GM12878 (cell line): ENCODE data around the gene LYPLA2. TPM values are rescaled to one million over a fixed set of nuclear protein-coding genes. Genes with fewer than 3 reads are reported as not detected.

Experiments used
- CEBPZ ChIP-seq: fragments of 150-350 bp; IDR thresholded peaks from 2 replicates; pipeline ENCODE4 v1.6.1; 2016; ENCODE audit warnings: low read depth, low read length
- DPF2 ChIP-seq: fragments of 450-650 bp; IDR thresholded peaks from 2 replicates; pipeline ENCODE4 v1.6.1; 2017; ENCODE audit warnings: mild to moderate bottlenecking
- E2F8 ChIP-seq: fragments of 450-650 bp; IDR thresholded peaks from 2 replicates; pipeline ENCODE4 v1.6.1; 2018; ENCODE audit warnings: mild to moderate bottlenecking, low read depth, moderate library complexity; ENCODE audit not compliant: partially characterized antibody
- ETV6 ChIP-seq, 2 experiments: fragments of 450-650 bp in 1 of 2; IDR thresholded peaks in 1 of 2; conservative IDR thresholded peaks in 1 of 2; 2 replicates each; pipeline ENCODE4 v1.6.1; 2014; ENCODE audit warnings: antibody characterized with exemption in 1 of 2, borderline replicate concordance in 1 of 2, low read depth in 1 of 2, mild to moderate bottlenecking in 1 of 2, moderate library complexity in 1 of 2
- HSF1 ChIP-seq: fragments of 150-350 bp; IDR thresholded peaks from 2 replicates; pipeline ENCODE4 v1.6.1; 2014; ENCODE audit warnings: mild to moderate bottlenecking, low read depth, low read length
- NFYA ChIP-seq: IDR thresholded peaks from 2 replicates; pipeline ENCODE4 v1.6.1; 2011; ENCODE audit warnings: low read depth, mild to moderate bottlenecking, low read length, improper control_type of control experiment, borderline replicate concordance
- PAX5 ChIP-seq: IDR thresholded peaks from 2 replicates; pipeline ENCODE4 v1.6.1; 2011; ENCODE audit warnings: low read depth, low read length, borderline replicate concordance
- POLR2A ChIP-seq: IDR thresholded peaks from 2 replicates; pipeline ENCODE4 v1.6.1; 2011; ENCODE audit warnings: low read depth, mild to moderate bottlenecking, low read length
- REST ChIP-seq: IDR thresholded peaks from 2 replicates; pipeline ENCODE4 v1.6.1; 2012; ENCODE audit warnings: mild to moderate bottlenecking, low read depth, low read length
- SIN3A ChIP-seq: IDR thresholded peaks from 2 replicates; pipeline ENCODE4 v1.6.1; 2012; ENCODE audit warnings: low read depth, low read length, improper control_type of control experiment
- SPI1 ChIP-seq: IDR thresholded peaks from 2 replicates; pipeline ENCODE4 v1.6.1; 2011; ENCODE audit warnings: low read depth, mild to moderate bottlenecking, low read length, moderate library complexity, borderline replicate concordance; ENCODE audit not compliant: insufficient read depth
- SREBF1 ChIP-seq: IDR thresholded peaks from 2 replicates; pipeline ENCODE4 v1.6.1; 2012; ENCODE audit warnings: mild to moderate bottlenecking, low read length
- STAT3 ChIP-seq: IDR thresholded peaks from 2 replicates; pipeline ENCODE4 v1.6.1; 2011; ENCODE audit warnings: low read depth, low read length, improper control_type of control experiment
- polyA plus RNA-seq, 11 experiments: library from polyadenylated mRNA; depleted of rRNA in 4 of 11; unstranded in 6 of 11; stranded (reverse) in 5 of 11; fragments of >200 nt; fragmentation: Nextera tagmentation in 4 of 11; fragmentation: Illumina TruSeq in 1 of 11; extraction: Ambion mirVana in 4 of 11; extraction: Trizol in 1 of 11; gene quantifications; 1 replicate in 1 of 11; 2 replicates in 10 of 11; pipeline versions ENCODE4 v1.2.1 to v1.2.3, GENCODE V29; 2011 to 2016; ENCODE audit warnings: inconsistent platforms in 2 of 11, missing spikeins in 2 of 11, low read depth in 1 of 11
- total RNA-seq, 4 experiments: library from RNA; depleted of rRNA in 3 of 4; stranded (reverse); fragments of >200 nt in 3 of 4; fragmentation: Illumina TruSeq in 1 of 4; extraction: Trizol in 1 of 4; gene quantifications; 2 replicates each; pipeline versions ENCODE4 v1.2.1 to v1.2.3, GENCODE V29; 2013 to 2021
- TF ChIP-seq, protein P1 (sequence below): fragments of 450-650 bp; IDR thresholded peaks from 2 replicates; pipeline ENCODE4 v1.6.1; 2017; ENCODE audit warnings: mild to moderate bottlenecking

The LYPLA2 gene
- total and polyA plus RNA-seq, 10 of the 15 experiments (the other 5 are each of a cell fraction or from before 2014, with no cell fraction given): 2.7 to 129 (median 62.3) TPM

DNA sequence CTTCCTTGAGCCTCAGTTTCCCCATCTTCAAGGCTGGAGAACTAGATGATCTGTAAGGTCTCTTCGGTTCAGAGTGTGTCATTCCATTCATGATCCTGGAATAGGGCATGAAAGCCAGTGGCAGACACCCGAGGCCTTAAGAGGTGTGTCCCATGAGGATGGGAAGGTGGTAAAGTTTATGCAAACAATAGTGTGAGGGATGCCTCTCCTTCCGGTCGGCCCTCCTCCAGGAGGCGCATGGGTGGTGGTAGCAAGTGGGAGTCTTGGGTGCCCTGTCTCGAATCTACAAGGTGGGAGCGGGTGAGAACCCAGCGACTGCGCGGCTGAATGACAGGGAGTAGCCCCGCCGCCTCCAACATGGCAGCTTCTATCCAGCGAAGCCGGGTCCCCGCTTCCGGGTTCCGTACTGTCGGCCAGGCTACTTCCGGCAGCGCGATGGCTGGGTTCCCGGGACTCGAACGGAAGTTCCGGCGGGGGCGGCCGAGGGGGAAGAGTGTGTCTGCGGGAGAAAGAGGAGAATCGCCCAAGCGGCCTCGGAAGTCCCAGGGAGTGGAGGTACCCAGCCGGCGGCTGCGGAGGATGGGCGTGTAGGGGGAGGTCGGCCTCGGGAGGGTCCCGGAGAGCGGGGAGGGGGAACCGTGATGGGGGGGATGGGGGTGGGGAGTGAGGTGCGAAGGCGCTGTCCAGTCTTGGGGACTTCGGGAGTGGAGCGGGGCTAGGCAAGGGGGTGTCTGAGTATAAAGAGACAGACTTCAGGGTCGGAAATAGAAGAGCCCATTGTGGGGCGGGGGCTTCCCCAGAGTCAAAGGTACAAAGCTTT, at the start of gene LYPLA2 (continued):
- TF ChIP-seq, protein P1, sequence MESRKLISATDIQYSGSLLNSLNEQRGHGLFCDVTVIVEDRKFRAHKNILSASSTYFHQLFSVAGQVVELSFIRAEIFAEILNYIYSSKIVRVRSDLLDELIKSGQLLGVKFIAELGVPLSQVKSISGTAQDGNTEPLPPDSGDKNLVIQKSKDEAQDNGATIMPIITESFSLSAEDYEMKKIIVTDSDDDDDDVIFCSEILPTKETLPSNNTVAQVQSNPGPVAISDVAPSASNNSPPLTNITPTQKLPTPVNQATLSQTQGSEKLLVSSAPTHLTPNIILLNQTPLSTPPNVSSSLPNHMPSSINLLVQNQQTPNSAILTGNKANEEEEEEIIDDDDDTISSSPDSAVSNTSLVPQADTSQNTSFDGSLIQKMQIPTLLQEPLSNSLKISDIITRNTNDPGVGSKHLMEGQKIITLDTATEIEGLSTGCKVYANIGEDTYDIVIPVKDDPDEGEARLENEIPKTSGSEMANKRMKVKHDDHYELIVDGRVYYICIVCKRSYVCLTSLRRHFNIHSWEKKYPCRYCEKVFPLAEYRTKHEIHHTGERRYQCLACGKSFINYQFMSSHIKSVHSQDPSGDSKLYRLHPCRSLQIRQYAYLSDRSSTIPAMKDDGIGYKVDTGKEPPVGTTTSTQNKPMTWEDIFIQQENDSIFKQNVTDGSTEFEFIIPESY: no peak
- TF ChIP-seq SREBF1: no peak
- TF ChIP-seq E2F8: peak; percentile 81
- TF ChIP-seq ETV6 (conservative IDR thresholded peaks at IDR 0.05 in 1 of 2, IDR thresholded peaks at IDR 0.05 in 1 of 2; ENCODE audit: borderline replicate concordance in 1 of 2, low read depth in 1 of 2): peak in 1 of 2 experiments; percentile 83; a peak in 2 of 4 replicates
- no peak for TF ChIP-seq STAT3
- TF ChIP-seq HSF1: no peak
- TF ChIP-seq NFYA: no peak
- 0 out of 2 replicates have a peak, but pooled peaks have one; percentile 2 for TF ChIP-seq SPI1
- TF ChIP-seq CEBPZ: no peak
- peak; percentile 88 for TF ChIP-seq POLR2A
- 0 out of 2 replicates have a peak, but pooled peaks have one; percentile 16 for TF ChIP-seq DPF2
- TF ChIP-seq SIN3A: peak; percentile 72; the same call in 1 of the 2 replicates
- TF ChIP-seq PAX5: 0 out of 2 replicates have a peak, but pooled peaks have one; percentile 6
- 0 out of 2 replicates have a peak, but pooled peaks have one; percentile 9 for TF ChIP-seq REST
